Measurements from ENCODE around the gene HMGXB4.

DNA sequence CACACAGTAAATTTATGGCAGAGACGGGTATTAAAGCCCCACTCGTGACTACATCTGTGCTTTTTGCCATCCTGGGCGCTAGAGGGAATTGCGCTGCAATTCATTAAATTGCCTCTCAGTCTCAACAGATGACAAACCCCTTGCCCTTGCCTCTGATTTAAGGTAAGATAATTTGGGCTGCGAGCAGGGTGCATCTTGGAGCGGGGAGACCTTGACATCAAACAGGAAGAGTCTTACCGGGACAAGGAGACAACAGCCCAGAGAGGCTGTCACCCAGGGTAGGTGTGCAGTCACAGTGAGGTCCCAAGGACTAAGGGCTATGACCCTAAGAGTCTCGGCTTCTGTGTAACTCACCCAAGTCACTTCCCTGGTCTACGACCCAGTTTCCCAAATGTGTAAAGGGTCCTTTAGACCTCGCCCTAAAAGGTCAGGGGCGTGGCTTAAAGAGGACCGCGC is 42.0 kb downstream of the HMGXB4 start:
- TF ChIP-seq, protein P1, sequence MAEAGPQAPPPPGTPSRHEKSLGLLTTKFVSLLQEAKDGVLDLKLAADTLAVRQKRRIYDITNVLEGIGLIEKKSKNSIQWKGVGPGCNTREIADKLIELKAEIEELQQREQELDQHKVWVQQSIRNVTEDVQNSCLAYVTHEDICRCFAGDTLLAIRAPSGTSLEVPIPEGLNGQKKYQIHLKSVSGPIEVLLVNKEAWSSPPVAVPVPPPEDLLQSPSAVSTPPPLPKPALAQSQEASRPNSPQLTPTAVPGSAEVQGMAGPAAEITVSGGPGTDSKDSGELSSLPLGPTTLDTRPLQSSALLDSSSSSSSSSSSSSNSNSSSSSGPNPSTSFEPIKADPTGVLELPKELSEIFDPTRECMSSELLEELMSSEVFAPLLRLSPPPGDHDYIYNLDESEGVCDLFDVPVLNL (CRISPR knock-in tag; IDR thresholded peaks at IDR 0.05; ENCODE audit: low read depth): no peak
- TF ChIP-seq, protein P2, sequence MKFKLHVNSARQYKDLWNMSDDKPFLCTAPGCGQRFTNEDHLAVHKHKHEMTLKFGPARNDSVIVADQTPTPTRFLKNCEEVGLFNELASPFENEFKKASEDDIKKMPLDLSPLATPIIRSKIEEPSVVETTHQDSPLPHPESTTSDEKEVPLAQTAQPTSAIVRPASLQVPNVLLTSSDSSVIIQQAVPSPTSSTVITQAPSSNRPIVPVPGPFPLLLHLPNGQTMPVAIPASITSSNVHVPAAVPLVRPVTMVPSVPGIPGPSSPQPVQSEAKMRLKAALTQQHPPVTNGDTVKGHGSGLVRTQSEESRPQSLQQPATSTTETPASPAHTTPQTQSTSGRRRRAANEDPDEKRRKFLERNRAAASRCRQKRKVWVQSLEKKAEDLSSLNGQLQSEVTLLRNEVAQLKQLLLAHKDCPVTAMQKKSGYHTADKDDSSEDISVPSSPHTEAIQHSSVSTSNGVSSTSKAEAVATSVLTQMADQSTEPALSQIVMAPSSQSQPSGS (CRISPR knock-in tag; IDR thresholded peaks at IDR 0.05): no peak
- TF ChIP-seq ZFPM2 (CRISPR knock-in tag; IDR thresholded peaks at IDR 0.05) (no peak), MEF2A (IDR thresholded peaks at IDR 0.05; ENCODE audit: control insufficient read depth, low read depth, low read length) (no peak), POLR2A (conservative IDR thresholded peaks at IDR 0.05) (no peak; the same call in none of the 2 replicates), KLF6 (CRISPR knock-in tag; IDR thresholded peaks at IDR 0.05; ENCODE audit: borderline replicate concordance) (no peak), RAD21 (CRISPR knock-in tag; conservative IDR thresholded peaks at IDR 0.05 in 1 of 2, IDR thresholded peaks at IDR 0.05 in 1 of 2) (no peak), DPF2 (IDR thresholded peaks at IDR 0.05) (no peak), FOXJ3 (CRISPR knock-in tag; IDR thresholded peaks at IDR 0.05) (no peak), EGR1 (conservative IDR thresholded peaks at IDR 0.05) (no peak)
- TF ChIP-seq, protein P3, sequence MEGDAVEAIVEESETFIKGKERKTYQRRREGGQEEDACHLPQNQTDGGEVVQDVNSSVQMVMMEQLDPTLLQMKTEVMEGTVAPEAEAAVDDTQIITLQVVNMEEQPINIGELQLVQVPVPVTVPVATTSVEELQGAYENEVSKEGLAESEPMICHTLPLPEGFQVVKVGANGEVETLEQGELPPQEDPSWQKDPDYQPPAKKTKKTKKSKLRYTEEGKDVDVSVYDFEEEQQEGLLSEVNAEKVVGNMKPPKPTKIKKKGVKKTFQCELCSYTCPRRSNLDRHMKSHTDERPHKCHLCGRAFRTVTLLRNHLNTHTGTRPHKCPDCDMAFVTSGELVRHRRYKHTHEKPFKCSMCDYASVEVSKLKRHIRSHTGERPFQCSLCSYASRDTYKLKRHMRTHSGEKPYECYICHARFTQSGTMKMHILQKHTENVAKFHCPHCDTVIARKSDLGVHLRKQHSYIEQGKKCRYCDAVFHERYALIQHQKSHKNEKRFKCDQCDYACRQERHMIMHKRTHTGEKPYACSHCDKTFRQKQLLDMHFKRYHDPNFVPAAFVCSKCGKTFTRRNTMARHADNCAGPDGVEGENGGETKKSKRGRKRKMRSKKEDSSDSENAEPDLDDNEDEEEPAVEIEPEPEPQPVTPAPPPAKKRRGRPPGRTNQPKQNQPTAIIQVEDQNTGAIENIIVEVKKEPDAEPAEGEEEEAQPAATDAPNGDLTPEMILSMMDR (IDR thresholded peaks at IDR 0.05 in 2 of 3, conservative IDR thresholded peaks at IDR 0.05 in 1 of 3; ENCODE audit: insufficient read depth in 2 of 3, low read depth in 1 of 3, low read length in 3 of 3): 0 out of 6 replicates have a peak, but pooled peaks of 1 of the 3 experiments have one; percentile 22
